B cell (primary cell): ENCODE results near the gene NBPF8. TPM values are rescaled to one million over a fixed set of nuclear protein-coding genes. Genes with fewer than 3 reads are reported as not detected.
A peak's percentile ranks its signal among the peaks of the same experiment; 100 is the strongest.
"Not testable (repeated sequence)": the region's sequence is repeated elsewhere in the genome, so short reads cannot be mapped to it uniquely, and the experiment has no call there.

Experiments used
- ATAC-seq: fragments of 200-7000 bp; cut with Tn5 transposase; one replicate; pipeline ENCODE4 v1.10.0; 2021; ENCODE audit warnings: low read depth, mild to moderate bottlenecking, moderate number of reproducible peaks, moderate library complexity
- CTCF ChIA-PET: fragments of 350-600 bp; sonication (Branson Sonifier 250); formaldehyde crosslinking; loops from one replicate; lab custom pipeline; 2021; ENCODE audit warnings: antibody characterized with exemption, inconsistent platforms; lab: Charles Lee
- POLR2A ChIA-PET: fragments of 350-600 bp; sonication (Branson Sonifier 250); formaldehyde crosslinking; loops from one replicate; lab custom pipeline; 2021; ENCODE audit warnings: antibody characterized with exemption; lab: Charles Lee
- DNase-seq: peaks from one replicate; pipeline ENCODE4 v3.0.0; 2013
- H2AFZ ChIP-seq: 2 replicates; pipeline ENCODE4 v1.6.1; 2012; ENCODE audit warnings: mild to moderate bottlenecking, low read depth, low read length; ENCODE audit not compliant: insufficient read depth, poor library complexity, severe bottlenecking
- H3K27ac ChIP-seq, 2 donors: 1 replicate in 1 of 2; 2 replicates in 1 of 2; pipeline ENCODE4 v1.5.1; 2012 to 2013; ENCODE audit warnings: low read length in 2 of 2, mild to moderate bottlenecking in 2 of 2, moderate library complexity in 1 of 2
- H3K27me3 ChIP-seq, 4 experiments: fragments of 200-600 bp in 1 of 4; sonication (generic) in 1 of 4; replicated peaks in 1 of 4; 1 replicate in 2 of 4; 2 replicates in 2 of 4; pipeline versions ENCODE4 v1.6.1 to v1.7.0; 2013 to 2016; ENCODE audit warnings: low read length in 3 of 4, mild to moderate bottlenecking in 2 of 4, mixed read lengths in 1 of 4, moderate library complexity in 1 of 4; ENCODE audit not compliant: insufficient read depth in 4 of 4, control insufficient read depth in 3 of 4; ENCODE audit errors: control extremely low read depth in 1 of 4
- H3K36me3 ChIP-seq, 2 experiments: replicated peaks in 1 of 2; 1 replicate in 1 of 2; 2 replicates in 1 of 2; pipeline versions ENCODE4 v1.6.1 to v1.7.1; 2013; ENCODE audit warnings: low read length in 1 of 2; ENCODE audit not compliant: insufficient read depth in 2 of 2, control insufficient read depth in 1 of 2; ENCODE audit errors: control extremely low read depth in 1 of 2, extremely low read depth in 1 of 2
- H3K4me1 ChIP-seq, 2 donors: fragments of 200-600 bp in 1 of 2; sonication (generic) in 1 of 2; 1 replicate in 1 of 2; 2 replicates in 1 of 2; pipeline versions ENCODE4 v1.5.1 to v1.6.1; 2013 to 2017; ENCODE audit warnings: low read length in 2 of 2; ENCODE audit not compliant: control insufficient read depth in 2 of 2, insufficient read depth in 2 of 2
- H3K4me2 ChIP-seq: replicated peaks from 2 replicates; pipeline ENCODE3; 2012; ENCODE audit warnings: mild to moderate bottlenecking, low read depth, low read length; ENCODE audit not compliant: poor library complexity, severe bottlenecking
- H3K4me3 ChIP-seq, 5 experiments: fragments of 200-600 bp in 1 of 5; sonication (generic) in 1 of 5; 1 replicate in 3 of 5; 2 replicates in 2 of 5; pipeline versions ENCODE4 v1.5.1 to v1.7.0; 2011 to 2016; ENCODE audit warnings: low read length in 4 of 5, mild to moderate bottlenecking in 4 of 5, low read depth in 2 of 5, control low read depth in 1 of 5, moderate library complexity in 1 of 5; ENCODE audit not compliant: insufficient read depth in 1 of 5; ENCODE audit errors: control extremely low read depth in 1 of 5, extremely low read depth in 1 of 5
- H3K79me2 ChIP-seq: fragments of 200-600 bp; sonication (generic); one replicate; pipeline ENCODE4 v1.6.0; 2016; ENCODE audit warnings: low read length; ENCODE audit not compliant: control insufficient read depth, insufficient read depth
- H3K9ac ChIP-seq: fragments of 200-600 bp; sonication (generic); 2 replicates; pipeline ENCODE4 v1.6.1; 2017; ENCODE audit warnings: mild to moderate bottlenecking, low read length, moderate library complexity
- H3K9me3 ChIP-seq, 3 donors: one replicate each; pipeline versions ENCODE4 v1.6.1 to v1.7.1; 2013; ENCODE audit warnings: low read length in 2 of 3; ENCODE audit not compliant: control insufficient read depth in 2 of 3, insufficient read depth in 1 of 3; ENCODE audit errors: control extremely low read depth in 1 of 3
- H4K20me1 ChIP-seq: 2 replicates; pipeline ENCODE4 v1.6.0; 2012; ENCODE audit warnings: mild to moderate bottlenecking, low read length; ENCODE audit not compliant: insufficient read depth, control insufficient read depth, poor library complexity, severe bottlenecking
- H3K27ac Mint-ChIP-seq: one replicate; pipeline ENCODE4 v1.8.0; 2021; ENCODE audit warnings: mixed read lengths
- H3K27me3 Mint-ChIP-seq: one replicate; pipeline ENCODE4 v1.8.0; 2021; ENCODE audit warnings: mixed read lengths
- H3K4me1 Mint-ChIP-seq: one replicate; pipeline ENCODE4 v1.8.0; 2021; ENCODE audit warnings: mixed read lengths
- H3K4me3 Mint-ChIP-seq: one replicate; pipeline ENCODE4 v1.8.0; 2021; ENCODE audit warnings: mixed read lengths
- H3K9me3 Mint-ChIP-seq: one replicate; pipeline ENCODE4 v1.8.0; 2022; ENCODE audit warnings: mixed read lengths; ENCODE audit not compliant: insufficient read depth
- WGBS: methylation state at CpG from one replicate; pipeline ENCODE4 v1.1.5; 2013; ENCODE audit warnings: missing lambda C conversion rate; ENCODE audit not compliant: insufficient coverage; 5-methylcytosine and 5-hydroxymethylcytosine counted together
- intact Hi-C: fragments of 100-400 bp; cut with micrococcal nuclease; formaldehyde crosslinking; loops from one replicate; pipeline ENCODE4 v1.10.0; 2022
- polyA plus RNA-seq: library from polyadenylated mRNA; depleted of rRNA; stranded (reverse); fragments of >200 nt; gene quantifications from 2 replicates; pipeline ENCODE4 v1.2.3, GENCODE V29; 2012
- total RNA-seq, 2 donors: library from RNA; stranded (reverse); fragments of 120-200 nt in 1 of 2; gene quantifications; 1 replicate in 1 of 2; 2 replicates in 1 of 2; pipeline versions ENCODE4 v1.2.3 to v1.2.4, GENCODE V29; 2013 to 2022

The NBPF8 gene
- total and polyA plus RNA-seq, 2 donors (not counting 1 experiment from before 2014, with no cell fraction given): 20.9 to 35.6 TPM

GRCh38 chr1:120415492-120415961 is 692 bp downstream of the NBPF8 start:
- not testable (repeated sequence) for H3K27ac ChIP-seq
- H3K9ac ChIP-seq: peak overlapping the region; percentile 64
- H3K27ac Mint-ChIP-seq: peak overlapping the region; percentile 87

GRCh38 chr1:120425063-120425462 is 10.2 kb downstream of the NBPF8 start:
- CTCF ChIA-PET, ATAC-seq, H3K36me3 ChIP-seq, H3K4me2 ChIP-seq, H4K20me1 ChIP-seq, H3K27me3 ChIP-seq, POLR2A ChIA-PET, H3K27ac ChIP-seq, H3K9ac ChIP-seq, DNase-seq, H2AFZ ChIP-seq, intact Hi-C loops, H3K4me3 ChIP-seq, H3K79me2 ChIP-seq, H3K4me1 ChIP-seq, H3K4me3 Mint-ChIP-seq, H3K4me1 Mint-ChIP-seq, H3K9me3 ChIP-seq, H3K9me3 Mint-ChIP-seq, H3K27ac Mint-ChIP-seq, H3K27me3 Mint-ChIP-seq: not testable (repeated sequence)
- 10% methylated on average over 2 of the region's 7 CpGs for WGBS

More at GRCh38 chr1:120415492-120415961, 692 bp downstream of the NBPF8 start:
- H3K9me3 ChIP-seq, H3K27me3 Mint-ChIP-seq, H3K27me3 ChIP-seq, intact Hi-C loops, CTCF ChIA-PET, H4K20me1 ChIP-seq, H3K9me3 Mint-ChIP-seq, POLR2A ChIA-PET, H3K79me2 ChIP-seq, H3K4me1 Mint-ChIP-seq, H3K4me1 ChIP-seq, ATAC-seq, H3K36me3 ChIP-seq: not testable (repeated sequence)
- peak overlapping the region; percentile 94 for H3K4me3 Mint-ChIP-seq
- H2AFZ ChIP-seq: peak overlapping the region; percentile 60
- peak overlapping the region in 4 of 5 experiments; percentile 40 to 62 (median 54) for H3K4me3 ChIP-seq
- H3K4me2 ChIP-seq: peak overlapping the region; percentile 63
- WGBS: under 1% methylated on average over 13 of the region's 23 CpGs
- DNase-seq: peak; percentile 31

- H3K79me2 ChIP-seq, H3K9ac ChIP-seq, H2AFZ ChIP-seq, intact Hi-C loops, H3K27ac Mint-ChIP-seq, H3K4me3 ChIP-seq, CTCF ChIA-PET, H3K4me1 ChIP-seq, H4K20me1 ChIP-seq, H3K4me3 Mint-ChIP-seq, H3K9me3 ChIP-seq, DNase-seq, H3K9me3 Mint-ChIP-seq, ATAC-seq, H3K27ac ChIP-seq, H3K27me3 ChIP-seq, H3K27me3 Mint-ChIP-seq, H3K36me3 ChIP-seq, POLR2A ChIA-PET, H3K4me2 ChIP-seq, H3K4me1 Mint-ChIP-seq: not testable (repeated sequence)
- no CpG with 5 or more reads among the region's 3 CpGs for WGBS
Observed at GRCh38 chr1:120431626-120432025, 16.8 kb downstream of the NBPF8 start.

GRCh38 chr1:120433831-120434230 is 19.0 kb downstream of the NBPF8 start:
- H3K27me3 Mint-ChIP-seq, ATAC-seq, intact Hi-C loops, H3K4me3 Mint-ChIP-seq, H3K4me1 ChIP-seq, H3K9ac ChIP-seq, CTCF ChIA-PET, H4K20me1 ChIP-seq, H3K27ac ChIP-seq, H3K4me3 ChIP-seq, DNase-seq, H3K27me3 ChIP-seq, H3K27ac Mint-ChIP-seq, H3K4me1 Mint-ChIP-seq, H3K79me2 ChIP-seq, H2AFZ ChIP-seq, H3K4me2 ChIP-seq, H3K9me3 ChIP-seq, POLR2A ChIA-PET, H3K36me3 ChIP-seq, H3K9me3 Mint-ChIP-seq: not testable (repeated sequence)
- no CpG with 5 or more reads among the region's 18 CpGs for WGBS
